Stimulated activated CD4-positive, alpha-beta T cell treated with anti-CD3 and anti-CD28 coated beads, Interleukin-4, amount 100 ng/mL, for 24 hours (primary cell): ENCODE data around the gene ZNF235.
"Not testable (repeated sequence)": the region's sequence is repeated elsewhere in the genome, so short reads cannot be mapped to it uniquely, and the experiment has no call there.

Source experiments
- DNase-seq: peaks from one replicate; pipeline ENCODE4 v3.0.0-alpha.2; 2020

ZNF235 gene

DNA sequence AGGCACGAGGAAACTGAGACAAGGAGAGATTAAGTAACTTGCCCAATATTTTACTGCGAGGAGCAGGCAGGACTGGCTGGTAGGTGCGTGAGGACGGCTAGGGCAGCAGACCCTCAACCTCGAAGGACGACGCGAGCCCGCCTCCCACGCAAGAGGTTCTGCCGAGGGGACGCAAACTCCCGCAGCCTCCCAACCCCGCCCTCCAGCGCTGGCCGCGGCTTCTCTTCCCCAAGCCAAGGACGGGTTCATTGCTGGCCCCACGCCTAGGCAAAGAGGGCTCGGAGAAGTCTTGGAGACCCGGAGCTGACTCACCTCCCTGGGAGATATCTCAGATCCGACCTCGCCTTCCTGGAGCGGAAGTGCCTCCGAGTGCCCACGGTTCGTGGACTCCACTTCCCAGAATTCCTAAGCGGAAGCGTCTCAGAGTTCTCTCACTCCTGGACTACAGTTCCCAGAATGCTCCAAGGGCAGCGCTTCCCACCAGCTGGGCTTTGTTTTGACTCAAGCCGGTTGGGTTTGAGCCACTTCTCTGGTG, at the start of gene ZNF235:
TSS of gene ZNF235 (minus strand) at position 367 of the 535 bp plus-strand sequence. CDS start 1,621 bp downstream, outside the sequence.
- DNase-seq = peak; percentile 82

DNA sequence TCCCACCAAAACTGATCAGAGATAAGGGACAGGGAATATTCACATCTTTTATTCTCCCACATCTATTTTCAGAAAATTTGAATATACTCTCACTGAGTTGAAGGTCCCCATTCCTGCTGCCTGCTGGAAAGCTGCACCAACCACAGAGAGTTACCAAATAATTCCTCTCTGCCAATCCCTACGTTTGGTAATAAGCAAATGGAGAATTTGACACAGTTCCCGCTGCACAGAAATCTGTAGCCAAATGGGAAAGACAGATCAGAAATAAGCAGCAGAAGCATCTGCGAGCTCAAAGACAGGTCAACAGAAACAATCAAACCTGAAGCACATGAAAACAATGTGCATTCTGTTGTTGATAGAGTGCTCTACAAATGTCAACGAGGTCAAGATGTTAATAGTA, 41.7 kb upstream of the ZNF235 start:
- DNase-seq = no peak

DNA sequence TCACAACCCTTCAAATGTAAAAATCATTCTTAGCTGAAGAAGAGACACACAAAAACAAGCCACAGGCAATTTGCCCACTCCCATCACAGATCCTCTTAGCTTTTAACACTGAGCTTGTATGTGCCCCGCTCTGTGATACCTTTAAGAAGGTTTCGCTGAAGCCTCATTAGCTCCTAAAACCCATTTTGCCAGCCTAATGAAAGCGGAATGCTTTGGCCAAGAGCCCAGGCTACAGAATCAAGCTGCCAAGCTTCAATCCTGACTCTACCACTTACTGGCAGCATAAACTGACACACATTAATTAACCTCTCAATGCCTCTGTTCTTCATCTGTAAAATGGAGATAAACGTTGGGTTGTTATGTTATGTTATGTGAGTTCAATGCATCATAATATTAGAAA, 41.1 kb upstream of the ZNF235 start:
- DNase-seq = no peak

DNA sequence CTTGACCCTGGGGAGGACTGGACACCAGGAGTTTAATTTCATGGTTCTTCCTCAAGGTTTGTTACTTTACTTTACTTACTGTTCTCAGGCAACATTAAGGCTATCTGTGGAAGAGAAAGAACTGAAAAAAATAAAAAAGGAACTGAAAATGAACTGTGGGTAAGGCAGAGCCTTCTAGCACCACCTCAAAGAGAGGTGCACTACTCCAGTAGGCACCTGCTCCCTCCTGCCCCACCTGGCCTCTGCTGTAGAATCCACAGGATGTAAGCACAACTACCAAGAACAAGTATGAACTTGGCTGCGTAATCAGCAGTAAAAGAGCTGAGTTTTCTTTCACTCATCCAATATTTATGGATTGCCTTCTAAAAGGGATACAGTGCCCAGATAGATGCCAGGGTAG, 39.4 kb upstream of the ZNF235 start:
- DNase-seq = no peak

DNA sequence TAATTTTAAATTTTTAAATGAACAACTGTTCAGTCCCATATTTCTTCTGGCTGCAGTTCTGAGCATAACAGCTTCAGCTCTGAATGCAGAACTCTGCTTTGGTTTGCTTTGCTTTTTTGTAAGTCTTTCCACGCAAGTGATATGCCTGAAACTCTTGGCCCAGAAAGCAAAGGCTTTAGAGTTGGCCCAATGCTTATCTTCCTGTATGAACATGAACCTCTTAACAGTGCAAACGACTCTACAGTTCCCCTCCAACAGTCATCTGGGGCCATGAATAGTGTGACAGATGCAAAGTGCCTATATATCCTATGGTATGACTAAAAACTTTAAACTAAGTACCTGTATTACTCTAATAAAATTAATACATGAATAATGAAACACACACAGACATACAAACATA, 37.0 kb upstream of the ZNF235 start:
- DNase-seq = no peak

DNA sequence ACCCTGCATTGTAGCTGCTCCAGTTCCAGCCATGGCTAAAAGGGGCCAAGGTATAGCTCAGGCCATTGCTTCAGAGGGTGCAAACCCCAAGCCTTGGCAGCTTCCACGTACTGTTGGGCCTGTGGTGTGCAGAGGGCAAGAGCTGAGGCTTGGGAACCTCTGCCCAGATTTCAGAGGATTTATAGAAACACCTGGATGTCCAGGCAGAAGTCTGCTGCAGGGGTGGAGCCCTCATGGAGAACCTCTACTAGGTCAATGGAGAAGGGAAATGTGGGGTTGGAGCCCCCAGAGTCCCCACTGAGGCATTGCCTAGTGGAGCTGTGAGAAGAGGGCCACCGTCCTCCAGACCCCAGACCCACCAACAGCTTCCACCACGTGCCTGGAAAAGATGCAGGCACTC, 29.8 kb upstream of the ZNF235 start:
- not testable (repeated sequence) for DNase-seq

DNA sequence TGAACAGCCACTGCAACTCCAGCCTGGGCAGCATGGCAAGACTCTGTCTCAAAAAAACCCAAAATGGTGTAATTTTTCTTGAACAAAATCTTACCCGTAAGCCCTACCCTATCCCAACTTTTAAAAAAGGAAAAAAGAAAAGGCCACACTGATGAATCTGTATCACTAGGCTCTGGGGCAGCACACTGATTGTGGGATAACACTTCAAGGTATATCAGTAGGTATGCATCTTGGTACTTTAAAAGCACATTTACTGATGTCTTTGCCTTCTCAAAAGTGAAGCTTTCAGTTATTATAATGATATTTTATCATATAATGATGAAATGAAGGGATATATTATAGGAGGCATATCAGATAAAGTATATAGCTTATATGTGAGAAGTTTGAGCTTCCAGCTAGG, 27.3 kb upstream of the ZNF235 start:
- no peak for DNase-seq

DNA sequence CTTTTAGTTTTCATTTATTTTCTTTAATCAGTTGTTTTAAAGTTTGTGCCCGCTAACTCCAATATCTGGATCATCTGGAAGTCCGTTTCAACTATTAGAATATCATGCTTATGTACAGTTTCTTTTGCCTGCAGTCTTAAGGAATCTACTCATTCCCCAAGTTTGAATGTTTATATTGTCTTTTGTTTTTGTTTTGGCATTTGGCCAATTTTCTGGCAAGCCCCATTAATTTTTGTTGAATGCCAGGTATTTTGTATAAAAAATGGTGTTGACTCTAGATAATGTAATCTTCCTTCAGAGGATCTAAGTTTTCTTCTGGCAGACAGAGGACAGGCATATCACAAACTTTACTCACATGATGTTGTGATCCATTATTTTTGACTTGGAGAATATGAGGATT, 11.1 kb upstream of the ZNF235 start:
- no peak for DNase-seq

DNA sequence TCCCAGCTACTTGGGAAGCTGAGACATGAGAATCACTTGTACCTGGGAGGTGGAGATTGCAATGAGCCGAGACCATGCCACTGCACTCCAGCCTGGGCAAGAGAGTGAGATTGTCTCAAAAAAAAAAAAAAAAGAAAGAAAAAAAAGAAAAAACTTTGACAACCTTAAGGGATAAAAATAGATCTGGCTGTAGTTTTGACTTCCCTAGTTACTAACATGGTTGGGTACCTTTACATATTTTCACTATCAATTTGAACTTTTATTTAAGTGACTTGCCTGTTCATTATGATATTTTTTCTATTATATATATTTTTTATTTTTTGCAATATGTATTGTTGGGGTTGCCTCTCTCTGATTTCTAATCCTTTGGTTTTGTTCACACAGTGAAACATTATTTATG, 8.4 kb upstream of the ZNF235 start:
- no peak for DNase-seq

DNA sequence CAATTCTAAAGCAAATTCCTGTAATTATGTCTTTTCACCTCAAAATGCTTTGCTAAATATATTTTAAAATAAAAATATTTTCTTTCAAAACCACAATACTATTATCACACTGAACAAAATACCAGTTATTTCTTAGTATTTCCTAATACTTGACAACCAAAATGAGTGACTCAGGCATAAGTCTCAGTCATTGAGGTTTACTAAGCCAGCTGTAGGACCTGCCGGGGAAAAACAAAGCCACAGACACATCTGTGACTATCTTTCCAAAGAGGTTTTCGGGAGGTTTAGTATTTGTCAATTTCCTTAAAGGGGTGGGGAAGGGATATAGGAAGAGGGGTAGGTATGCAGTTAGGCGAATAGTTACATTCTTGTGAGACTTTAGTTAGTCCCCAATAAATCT, 3.2 kb upstream of the ZNF235 start:
- no peak for DNase-seq

DNA sequence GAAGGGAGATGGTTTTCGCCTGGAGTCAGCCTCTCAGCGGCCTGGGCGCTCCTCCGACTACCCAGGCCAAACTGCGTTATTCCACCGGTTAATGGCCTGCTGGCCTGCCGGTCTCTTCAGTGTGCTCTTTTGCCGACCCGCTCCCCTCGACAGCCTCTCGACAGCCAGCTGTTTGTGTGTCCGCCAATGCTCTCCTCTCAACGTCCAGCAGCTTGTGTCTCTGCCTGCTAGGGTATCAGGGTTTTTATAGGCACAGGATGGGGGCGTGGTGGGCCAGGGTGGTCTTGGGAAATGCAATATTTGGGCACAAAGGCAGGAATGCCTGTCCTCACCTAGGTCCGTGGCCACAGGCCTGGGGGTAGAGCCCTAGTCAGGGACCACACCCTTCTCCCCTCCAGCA, 1.5 kb upstream of the ZNF235 start:
- no peak for DNase-seq

DNA sequence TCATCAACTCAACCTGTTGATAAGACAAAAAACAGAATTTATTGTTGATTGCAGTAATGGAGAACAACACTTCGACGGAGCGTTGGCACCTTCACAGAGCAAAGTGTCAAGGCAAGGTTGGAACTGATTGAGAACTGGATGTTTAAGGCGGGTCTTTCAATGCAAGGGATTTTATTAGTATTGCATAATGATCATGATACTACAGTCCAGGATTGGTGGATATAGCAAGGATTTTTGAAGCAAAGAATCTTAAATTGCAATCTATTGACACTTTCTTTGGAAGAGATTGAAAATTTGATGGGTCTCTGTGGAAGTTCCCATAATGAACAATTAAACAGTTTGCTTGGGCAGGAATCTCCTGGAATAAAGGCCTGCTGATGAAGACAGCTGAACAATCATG, 632 bp upstream of the ZNF235 start:
- DNase-seq = no peak

DNA sequence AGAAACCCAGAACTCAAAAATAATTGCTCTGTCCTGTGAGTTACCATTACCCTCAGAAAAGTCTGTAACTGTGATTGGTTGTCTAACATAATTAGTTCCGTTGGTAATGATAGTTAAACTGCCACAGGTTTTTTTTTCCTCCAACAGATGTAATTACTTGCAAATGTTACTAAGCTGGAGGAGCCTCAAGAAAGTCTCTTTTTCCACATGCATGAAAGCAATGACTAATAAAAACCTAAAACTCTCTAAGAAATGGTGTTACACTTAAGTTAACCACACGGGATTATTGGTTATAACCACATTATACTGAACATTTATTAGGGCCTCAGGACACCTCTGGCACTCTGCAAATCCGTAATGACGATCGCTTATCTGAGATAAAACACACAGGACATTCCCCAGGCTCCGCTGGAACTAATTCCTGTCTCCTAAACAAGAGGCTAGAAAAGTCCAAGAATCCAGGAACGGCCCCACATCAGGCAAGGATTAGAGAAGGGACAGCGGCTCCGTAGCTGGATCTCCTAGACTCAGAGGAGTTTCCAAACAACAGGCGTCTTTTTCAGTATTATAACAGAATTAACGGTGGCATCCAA, 753 bp downstream of the ZNF235 start:
- no peak for DNase-seq

DNA sequence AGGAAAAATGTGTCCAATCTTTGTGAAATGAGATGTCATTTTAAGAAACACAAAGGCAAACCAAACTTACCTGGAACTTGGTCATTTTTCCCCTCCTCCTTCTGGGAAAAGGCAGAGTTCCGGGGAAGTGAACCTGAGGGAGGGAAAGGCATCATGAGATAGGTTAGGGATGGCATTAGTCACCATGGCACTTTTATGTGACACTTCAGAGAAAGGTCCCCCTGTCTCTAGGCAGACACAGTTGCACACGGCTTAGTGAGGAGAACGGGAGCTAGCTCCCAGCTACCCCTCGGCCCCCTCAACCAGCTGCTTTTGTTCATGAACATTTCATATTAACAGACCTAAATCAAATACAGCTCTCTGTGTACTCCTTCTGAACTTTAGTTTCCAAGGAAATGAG, 1.5 kb downstream of the ZNF235 start:
- DNase-seq = no peak

DNA sequence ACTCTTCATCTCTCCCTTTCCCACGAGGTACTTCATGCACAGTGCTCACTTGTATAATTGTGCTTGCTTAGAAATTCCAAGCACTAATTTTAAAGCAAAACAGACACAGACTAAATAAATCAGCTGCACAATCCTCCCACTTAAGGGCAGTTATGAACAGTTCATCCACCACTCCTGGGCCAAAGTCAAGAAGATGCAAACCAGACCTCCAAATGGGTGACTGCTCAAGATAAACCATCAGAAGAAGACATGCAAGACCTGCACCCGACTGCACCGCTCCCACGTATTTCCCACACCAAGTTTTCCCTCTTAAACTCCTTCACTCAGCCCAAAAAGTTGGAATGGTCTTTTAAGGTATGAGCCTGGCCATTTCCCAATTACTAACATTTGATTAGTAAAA, 19.9 kb downstream of the ZNF235 start:
- DNase-seq = no peak

DNA sequence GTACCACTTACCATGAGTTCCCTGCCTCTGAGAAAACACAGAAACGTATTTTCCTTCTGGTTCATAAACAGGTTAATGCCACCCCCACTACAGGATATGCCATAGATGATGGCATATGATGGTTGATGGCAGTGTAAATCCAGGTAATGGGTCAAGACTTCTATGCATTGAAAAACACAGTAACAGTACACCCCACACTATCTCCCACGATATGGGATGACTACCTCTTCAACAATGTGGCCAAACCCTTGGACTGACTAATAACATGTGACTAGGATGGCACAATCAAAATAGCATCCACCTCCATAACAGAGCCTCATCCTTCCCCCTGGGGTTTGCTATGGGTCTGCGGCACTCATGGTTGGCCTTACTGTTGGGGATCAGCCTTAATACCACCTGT, 22.0 kb downstream of the ZNF235 start:
- DNase-seq = no peak

DNA sequence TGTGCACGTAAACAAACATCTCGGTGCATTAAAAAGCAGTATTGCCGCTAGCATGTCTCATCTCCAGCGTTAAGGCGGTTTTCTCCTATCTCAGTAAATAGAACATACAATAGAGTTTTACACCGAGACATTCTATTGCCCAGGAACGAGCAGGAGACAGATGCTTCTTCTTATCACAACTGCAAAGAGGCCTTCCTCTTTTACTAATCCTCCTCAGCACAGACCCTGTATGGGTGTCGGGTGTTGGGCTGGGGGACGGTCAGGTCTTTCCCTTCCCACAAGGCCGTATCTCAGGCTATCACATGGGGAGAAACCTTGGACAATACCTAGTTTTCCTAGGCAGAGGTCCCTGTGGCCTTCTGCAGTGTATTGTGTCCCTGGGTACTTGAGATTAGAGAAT, 23.9 kb downstream of the ZNF235 start:
- DNase-seq = no peak

DNA sequence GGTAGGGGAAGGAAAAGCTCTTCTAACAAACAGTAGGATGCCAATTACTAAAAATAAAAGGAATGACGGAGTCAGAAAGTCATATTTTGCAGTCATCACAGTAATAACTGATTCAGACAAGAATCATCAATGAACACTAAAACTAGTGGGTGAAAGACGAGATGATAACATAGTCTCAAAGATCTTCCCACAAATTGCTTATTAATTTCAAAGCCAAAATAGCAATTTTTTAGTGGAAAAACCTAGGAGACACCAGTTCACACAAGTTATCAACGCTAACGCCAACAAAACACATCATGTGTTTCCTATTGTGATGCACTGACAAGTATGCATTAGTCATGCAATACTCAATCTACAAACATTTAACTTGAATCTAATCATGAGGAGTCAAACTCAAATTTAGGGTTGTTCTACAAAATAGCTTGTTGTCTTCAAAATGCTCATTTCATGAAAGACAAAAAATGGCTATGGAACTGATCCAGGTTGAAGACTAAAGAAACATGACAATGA, 26.6 kb downstream of the ZNF235 start:
- no peak for DNase-seq

DNA sequence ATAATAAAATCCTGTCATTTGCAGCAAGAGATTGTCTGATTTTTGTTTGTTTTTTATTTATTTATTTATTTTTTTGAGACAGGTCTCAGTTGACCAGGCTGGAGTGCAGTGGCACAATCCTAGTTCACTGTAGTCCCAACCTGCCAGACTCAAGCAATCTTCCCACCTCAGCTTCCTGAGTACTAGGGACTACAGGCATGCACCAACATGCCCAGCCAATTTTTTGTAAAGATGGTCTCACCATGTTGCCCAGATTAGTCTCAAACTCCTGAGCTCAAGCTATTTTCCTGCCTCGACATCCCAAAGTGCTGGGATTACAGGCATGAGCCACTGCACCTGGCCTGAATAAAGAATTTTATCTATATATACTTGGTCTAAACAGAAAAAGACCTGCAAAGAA, 27.5 kb downstream of the ZNF235 start:
- DNase-seq = no peak

DNA sequence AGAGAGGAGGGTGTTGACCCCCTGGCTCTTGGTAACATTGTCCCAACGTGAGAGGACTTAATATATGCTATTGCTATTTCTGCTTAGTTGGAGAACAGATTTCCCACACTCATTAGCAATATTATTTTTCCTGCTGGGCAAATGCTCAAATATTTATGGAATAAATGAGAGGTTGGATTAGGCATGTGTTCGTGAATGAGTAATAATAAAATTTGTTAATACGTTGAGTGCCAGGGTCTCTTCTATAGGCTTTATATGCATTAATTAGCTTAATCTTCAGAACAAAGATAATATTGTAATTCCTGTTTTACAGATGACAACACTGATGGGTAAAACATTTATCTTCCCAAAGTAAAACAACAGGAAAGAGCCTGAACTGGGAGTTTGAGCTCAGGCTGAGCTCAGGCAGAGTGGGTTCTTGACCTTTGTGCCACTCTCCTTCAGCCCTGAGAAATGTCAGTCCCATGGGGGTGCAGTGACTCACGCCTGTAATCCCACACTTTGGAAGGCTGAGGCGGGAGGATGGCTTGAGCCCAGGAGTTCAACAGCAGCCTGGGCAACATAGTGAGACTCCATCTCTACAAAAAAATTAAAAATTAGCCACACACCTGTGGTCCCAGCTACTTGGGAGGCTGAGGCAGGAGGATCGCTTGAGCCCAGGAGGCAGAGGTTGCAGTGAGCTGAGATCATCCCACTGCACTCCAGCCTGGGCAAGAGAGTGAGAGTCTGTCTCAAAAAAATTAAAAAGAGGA, 44.0 kb downstream of the ZNF235 start:
- DNase-seq = no peak

DNA sequence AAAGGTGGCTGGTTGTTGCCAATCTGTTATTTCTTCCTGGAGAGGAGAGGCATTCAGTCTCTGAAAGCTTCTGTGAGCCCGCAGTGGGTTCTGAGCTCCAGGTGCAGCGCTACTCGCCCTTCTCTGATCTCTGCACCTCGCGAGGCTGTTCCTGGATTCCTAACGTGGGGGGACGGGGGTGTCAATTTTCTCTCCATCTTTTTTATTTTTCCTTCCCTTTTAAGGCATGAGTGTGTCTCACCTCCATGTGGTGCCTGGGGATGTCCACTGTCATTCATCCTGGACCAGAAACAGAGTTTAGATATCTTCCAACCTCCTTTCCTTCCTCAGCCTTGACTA, 44.5 kb downstream of the ZNF235 start:
- no peak for DNase-seq

DNA sequence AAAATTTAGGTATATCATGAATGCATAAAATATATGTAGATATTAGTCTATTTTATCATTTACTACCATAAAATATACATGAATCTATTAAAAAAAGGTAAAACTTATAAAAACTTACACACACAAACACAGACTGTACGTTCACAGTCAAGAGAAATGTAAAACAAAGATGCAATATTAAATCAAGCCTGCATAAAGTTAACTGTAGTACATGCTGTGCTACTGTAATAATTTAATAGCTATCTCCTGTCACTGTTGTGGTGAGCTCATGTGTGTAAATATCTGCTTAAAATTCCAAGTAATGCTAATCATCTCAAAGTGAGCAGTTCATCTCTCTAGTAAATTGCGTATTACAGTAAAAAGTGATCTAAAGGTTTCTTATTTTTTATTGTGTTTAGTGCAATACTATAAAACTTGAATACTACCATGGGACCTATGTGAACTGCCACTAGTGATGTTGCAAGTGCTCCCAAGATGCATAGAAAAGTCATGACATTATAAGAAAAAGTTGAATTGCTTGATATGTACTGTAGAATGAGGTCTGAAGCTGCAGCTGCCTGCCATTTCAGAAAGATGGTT, 45.9 kb downstream of the ZNF235 start:
- no peak for DNase-seq

DNA sequence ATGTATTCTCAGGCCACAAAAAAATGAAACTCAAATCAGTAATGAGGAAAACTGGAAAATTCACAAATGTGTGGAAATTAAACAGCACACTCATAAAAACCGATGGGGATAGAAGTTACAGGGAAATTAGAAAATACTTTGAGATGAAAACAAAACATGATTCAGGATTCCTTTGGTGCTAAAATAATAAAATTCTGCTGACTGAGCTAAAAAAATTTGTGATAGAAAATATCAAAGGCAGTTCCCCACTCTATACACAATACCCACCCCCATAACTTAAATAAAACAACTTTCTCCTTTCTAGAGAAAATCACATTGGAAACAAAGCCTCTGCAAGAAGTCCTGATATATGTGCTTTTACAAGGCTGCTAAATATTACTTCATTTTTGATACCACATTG, 46.7 kb downstream of the ZNF235 start:
- DNase-seq = no peak

DNA sequence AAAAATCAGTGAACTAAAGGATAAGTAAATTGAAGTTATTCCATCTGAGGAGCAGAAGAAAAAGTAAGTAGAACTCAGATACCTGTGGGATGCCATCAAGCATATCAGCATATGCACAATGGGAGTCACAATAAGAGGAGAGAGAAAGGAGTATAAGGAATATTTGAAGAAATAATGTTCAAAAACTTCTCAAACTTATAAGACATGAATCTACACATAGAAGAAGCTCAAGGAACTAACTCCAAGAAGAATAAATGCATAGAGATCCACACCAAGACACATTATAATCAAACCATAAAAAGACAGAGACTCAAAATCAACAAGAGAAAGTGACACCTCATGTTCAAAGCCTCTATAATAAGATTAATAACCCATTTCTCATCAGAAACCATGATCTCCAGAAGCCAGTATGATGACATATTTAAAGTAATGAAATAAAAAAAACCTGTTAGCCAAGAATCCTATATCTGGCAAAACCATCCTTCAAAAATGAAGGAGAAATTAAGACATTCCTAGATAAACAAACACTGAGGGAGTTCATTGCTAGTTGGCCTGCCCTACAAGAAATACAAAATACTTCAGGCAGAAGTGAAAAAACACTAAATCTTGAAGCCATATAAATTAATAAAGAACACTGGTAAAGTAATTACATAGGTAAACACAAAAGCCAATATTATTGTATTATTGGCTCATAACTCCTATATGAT, 49.0 kb downstream of the ZNF235 start:
- no peak for DNase-seq
